Measurements from ENCODE around the gene FARP1.

The FARP1 gene

DNA sequence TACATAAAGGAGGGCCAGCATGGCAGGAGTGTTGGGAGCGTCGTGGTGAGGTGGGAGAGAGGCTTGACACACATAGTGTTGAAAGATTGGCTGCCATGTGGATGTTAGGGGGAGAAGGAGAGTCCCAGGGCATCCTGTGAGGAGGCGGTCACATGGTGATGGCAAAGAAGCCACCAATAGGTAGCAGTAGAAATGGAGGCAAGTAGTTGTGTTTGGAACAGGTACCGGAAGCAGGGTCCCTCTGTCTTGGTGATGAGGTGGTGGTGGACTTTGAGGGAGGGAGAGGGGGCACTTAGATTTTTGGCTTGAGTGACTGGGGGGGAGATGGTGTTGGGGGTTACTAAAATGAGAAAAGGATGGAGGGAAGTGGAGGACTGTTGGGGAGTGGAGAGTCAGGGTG, 227.4 kb downstream of the FARP1 start:
- DNase-seq: no peak

DNA sequence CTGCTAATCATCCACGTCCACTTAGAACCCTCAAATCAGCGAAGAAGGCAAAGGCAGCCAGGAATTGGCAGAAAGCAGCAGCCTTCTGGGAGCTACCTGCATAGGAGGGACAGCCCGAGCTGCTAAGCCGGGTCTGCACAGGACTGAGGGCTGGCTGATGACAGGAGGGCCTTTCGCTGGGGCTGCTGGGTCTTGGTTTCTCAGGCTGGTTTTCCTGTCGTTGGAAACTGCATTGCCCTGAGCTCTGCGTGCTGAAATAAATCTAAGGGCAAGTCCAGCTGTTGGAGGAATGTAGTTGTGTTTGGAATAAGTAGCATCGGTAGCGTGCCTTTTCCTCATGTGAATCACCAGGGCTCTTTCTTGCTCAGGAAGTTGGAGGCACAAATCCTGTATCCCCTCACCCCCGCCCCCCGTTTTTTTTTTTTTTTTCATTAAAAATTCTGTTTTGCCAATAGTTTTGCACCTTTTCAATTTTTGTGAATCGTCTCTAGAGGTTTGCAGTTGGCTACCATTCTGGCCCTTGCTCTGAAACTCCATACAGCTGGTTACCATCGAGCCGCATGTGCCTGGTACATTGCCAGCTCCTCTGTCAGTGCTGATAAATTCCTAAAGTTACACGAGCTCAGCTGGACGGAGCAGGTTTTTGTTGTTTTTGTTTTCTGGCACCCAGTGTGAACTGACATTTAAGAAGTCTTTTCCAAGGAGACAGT, 228.1 kb downstream of the FARP1 start:
- no peak for DNase-seq

DNA sequence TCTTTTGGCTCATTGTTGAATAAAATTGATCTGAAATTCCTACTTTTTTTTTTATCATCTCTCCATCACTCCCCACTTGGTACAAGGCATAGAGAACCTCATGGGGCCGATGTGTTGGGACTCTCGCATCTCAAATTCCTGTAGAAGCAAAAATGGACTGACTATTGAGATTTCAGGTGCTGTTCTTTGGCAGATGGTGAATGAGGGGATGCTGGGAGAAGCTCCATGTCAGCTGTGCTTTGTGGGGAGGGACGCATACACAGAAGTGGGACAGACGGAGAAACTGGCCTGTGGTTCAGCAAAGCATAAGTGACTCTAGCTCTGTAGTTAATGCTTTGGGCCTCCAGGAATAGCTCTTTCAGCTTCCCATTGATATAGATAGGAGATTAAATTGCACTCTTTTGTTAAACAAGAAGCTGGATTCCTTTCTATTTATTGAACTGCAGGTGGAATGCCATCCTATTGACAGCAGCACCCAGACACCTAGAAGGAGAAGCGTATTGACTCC, 228.7 kb downstream of the FARP1 start:
- no peak for DNase-seq

DNA sequence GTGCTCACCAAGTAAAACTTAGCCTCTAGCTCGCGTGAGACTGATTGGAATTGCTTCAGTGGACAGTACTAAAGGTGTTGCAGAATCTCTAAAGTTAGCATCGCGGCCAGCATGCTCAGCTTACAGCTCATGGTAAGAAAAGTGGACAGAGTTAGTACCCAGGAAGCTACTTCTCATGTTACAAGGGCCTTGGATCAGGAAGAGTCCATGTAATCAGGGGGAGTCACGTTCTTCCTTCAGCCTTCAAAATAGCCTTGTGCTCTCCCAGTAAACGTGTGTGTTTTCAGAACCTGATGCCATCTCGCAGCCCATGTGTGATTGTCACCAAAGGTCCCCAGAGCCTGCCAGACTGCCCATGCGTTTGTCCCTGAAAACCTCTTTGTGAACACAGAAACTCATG, 230.0 kb downstream of the FARP1 start:
- no peak for DNase-seq

DNA sequence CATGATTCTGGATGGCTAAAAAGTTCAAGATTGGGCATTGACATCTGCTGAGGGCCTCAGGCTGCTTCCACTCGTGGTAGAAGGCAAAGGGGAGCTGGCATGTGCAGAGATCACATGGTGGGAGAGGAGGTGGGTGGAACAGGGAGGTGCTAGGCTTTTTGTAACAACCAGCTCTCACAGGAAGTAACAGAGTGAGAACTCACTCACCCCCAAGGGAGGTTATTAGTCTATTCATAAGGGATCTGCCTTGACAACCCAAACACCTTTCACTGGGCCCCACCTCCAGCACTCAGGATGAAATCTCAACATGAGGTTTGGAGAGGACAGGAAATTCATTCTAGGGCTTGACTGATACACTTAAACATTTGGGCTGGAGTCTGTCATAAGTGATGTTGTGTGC, 231.9 kb downstream of the FARP1 start:
- DNase-seq: no peak

DNA sequence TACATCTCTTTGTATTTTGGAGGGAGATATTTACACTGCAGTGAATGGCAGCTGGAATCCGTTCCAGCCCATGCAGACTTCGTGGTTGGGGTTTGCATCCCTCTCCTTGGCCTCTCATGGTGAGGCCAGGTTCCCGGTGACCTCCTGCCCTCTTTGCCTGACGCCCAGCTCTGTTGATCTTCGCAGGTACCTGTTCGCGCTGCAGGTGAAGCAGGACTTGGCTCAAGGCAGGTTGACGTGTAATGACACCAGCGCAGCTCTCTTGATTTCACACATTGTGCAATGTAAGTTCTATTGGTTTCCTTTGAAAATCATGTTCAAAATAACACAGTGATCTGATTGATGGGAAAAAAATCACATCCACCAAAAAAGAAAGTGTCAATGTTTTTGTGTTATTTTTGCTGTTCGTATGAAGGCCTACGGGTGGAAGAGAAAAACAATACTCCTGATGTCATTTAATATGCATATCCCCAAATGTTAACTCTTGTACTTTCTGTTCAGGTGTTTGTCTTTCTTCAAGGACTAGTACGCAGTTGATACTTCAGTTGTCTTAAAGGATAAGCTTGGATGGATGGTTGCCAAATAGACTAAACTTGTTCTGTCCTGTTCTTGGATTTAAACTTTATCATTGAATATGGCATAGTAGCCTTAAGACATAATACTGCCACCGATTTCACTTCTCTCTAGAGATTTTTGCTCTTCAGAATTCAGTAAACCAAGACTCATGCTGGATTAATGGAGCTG, 234.9 kb downstream of the FARP1 start:
- DNase-seq: no peak

DNA sequence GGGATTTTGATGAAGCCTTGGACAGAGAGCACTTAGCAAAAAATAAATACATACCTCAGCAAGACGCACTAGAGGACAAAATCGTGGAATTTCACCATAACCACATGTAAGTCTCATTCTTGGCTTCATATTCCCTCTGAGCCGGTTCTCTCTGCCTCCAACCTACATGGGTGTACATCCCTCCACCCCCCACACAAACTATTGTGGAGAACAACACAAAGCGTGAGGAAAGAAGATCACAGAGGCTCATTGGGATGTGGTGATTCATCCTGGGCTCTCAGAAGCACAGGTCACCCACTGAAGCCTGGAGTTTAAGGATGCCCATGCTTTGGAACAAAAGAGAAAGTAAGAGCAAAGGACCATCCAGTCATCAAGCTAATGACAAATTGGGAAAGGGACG, 241.8 kb downstream of the FARP1 start:
- no peak for DNase-seq

DNA sequence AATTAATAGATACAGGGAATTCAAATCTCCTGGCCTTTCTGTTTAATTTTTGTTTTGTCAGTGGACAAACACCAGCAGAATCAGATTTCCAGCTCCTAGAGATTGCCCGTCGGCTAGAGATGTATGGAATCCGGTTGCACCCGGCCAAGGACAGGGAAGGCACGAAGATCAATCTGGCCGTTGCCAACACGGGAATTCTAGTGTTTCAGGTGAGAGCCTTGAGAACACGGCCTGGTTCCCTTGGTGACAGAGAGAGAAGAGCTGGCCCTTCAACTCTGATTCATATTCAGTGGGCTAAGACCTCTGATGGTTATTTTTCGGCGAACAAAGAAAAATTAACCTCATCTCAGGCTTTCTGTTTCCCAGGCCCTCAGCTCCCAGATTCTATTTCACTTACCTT, 242.7 kb downstream of the FARP1 start:
- no peak for DNase-seq

DNA sequence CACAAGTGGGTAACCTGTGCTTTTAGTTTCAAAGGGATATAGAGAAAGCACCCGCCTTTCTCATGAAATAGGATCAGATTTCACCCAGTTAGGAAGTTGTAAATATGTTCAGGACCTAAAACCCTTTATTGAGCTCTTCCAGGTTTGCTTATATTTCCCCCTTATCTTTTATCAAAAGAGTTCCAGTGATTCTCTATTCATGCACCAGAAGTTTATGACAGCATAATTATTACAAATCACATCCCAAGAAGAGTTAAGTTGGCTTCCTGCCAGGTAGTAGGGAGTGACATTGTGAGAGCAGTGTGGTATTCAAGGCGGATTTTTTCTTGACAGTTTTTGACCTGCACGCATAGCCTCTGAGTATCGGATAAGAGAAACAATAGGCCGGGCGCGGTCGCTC, 243.7 kb downstream of the FARP1 start:
- DNase-seq: no peak

DNA sequence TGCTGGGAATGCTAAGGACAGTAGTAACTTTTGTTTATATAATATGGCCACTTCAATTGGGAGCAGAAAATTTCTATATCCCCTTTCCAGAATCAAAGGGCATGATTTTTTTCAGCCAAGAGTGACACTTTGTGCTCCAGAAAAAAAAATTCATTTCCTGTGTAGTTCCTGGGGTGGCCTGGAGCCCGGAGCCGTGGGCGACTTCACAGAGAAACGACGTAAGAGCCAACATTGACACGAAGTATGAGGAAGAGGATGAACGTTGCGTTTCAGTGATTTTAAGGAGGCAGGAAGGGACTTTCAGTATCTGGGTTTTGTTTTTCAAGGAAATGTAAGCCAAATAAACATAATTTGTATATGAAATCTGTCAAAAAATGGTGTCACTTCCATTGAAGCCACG, 246.4 kb downstream of the FARP1 start:
- no peak for DNase-seq

DNA sequence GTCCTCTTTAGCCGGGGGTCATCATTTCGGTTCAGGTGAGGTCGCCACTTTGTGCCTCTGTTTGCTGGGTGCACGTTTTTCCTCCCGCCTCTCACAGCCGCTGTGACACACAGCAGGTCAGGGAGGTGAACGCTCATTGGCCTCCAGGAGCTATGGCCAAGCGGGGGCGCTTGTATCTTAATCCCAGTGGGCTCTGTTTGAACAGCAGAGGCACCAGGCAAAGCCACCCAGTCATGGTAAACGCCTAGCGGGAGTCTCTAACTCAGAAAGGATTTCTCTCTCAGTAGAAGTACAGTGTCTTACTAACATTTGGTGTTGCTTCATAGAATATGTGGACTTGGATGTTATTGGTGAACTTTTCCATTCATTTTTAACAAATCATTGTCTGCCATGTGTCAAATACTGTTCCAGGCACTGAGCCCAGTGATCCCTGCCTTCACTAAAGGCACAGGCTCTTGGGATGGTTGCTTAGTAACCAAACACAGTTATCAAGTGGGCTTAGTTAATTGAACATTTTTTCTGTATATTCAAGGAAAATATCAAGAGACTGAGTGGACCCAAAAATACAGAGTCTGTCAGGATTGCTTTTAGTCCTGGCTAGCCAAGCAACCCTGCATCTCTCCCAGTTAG, 247.3 kb downstream of the FARP1 start:
- DNase-seq: no peak

DNA sequence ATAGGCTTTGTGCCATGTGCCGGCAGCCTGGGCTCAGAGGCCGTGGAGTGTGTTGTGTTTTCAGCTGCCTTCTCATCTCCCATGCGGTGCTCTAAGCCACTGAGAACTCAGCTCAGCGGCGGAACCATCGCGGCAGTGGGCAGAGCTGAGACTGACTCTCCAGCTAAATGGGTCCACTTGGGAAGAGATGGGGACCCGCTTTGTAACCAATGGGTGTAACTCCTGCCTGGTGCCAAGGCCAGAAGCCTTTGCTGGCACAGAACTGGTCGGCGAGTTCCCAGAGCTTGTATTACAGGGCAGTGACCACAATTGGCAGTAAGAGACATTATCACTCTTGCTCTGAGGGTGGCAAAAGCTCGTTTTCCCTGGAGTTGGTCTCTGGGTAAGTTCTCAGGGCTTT, 251.0 kb downstream of the FARP1 start:
- DNase-seq: no peak

DNA sequence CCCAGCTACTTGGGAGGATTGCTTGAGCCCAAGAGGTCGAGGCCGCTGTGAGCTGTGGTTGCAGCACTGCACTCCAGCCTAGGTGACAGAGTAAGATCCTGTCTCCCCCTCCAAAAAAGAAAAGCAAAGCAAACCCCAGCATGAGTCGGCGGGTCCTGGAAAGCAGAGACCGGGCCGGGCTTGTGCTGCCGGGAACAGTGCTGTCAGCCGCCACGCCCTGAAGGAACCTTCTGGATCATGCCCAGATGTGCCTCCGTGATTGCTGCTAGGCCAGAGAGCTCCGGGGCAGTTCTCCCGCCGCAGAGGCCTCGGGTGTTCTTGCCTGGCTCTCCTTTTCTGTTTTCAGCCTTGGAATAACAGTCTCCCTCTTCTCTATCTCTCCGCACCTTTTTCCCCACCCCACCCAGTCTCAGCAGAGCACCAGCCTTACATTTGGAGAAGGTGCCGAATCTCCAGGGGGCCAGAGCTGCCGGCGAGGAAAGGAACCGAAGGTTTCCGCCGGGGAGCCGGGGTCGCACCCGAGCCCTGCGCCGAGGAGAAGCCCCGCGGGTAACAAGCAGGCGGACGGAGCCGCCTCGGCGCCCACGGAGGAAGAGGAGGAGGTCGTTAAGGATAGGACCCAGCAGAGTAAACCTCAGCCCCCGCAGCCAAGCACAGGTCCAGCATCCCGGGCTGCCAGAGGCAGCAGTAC, 252.1 kb downstream of the FARP1 start:
- no peak for DNase-seq

DNA sequence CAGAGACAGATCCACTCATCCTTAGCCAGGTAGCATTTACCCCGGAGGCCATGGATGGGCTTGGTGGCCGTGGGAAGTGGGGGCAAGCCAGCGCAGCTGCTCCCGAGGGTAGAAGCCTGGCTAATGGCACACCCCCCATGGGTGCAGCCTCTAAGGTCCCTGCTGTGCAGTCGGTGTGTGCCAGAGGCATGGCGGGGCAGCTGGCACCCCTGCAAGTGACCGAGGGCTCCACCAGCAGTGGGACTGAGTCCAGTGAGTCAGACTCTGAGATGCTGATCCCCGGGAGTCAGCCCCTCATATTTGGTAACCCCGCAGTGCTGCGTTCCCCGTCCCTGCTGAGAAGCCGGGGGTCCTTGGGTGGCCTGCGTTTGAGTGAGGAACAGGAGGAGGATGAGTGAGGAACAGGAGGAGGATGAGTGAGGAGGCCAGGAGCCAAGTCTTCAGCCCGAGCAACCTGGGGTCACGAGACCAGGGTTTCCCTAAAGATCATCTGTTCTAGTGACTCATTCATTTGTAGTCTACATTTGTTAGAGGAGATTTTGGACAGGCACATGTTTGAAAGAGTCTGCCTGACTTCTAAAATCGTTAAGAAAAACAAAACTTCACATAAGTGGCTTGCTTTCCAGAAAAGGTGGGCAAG, 253.3 kb downstream of the FARP1 start:
- DNase-seq: no peak

DNA sequence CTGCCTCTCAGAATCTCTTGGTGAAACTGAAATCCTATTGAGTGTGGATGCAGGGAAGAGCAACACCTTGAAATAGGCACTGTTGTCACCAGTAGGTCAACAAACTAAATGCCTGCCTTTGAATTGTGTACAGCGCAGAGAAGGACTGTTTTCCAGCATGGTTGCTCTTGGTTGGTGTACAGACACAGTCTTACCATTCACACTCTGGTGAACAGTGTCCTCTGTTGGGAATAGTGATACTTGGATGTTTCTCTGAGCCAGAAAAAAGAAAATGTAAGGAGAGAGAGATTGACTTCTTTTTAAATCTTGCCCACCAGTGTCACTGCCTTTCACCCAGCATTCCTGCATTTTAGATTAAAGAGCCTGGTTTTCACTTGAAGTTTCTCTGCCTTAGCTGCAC, 254.3 kb downstream of the FARP1 start:
- no peak for DNase-seq

DNA sequence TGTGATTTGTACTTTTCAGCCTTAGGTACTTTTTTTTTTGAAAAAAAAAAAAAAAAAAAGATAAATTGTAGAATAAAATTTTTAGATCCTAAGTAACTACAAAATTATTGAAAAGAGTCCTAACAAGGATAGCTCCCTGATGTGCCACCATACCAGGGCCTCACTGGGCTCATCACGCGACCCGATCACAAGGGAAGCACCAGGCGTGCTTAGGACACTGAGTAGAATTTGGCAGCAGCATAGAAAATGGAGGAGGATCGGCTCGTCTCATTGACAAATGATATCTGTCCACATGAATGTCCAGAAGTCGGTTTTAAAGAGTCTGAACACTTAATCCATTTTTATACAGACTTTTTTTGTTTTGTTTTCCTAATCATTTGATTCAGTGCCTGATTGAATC, 255.0 kb downstream of the FARP1 start:
- DNase-seq: no peak

DNA sequence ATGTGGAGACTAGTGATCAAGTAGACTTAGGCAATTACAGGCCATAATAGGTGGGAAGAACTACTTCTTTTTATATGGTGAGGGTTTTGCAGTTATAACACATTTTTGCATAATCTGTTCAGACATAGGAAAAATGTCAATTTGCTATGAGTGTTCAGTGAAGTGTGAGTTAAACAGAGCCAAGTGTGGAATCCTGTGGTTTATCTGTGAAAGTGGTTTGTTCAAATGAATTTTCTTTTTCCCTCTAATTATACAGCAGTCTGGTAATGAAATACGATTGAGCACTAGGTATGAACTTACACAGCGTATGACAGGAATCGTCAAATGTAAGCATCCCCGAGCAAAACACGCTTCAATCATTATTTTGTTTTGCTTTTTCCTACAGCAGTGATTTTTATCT, 255.7 kb downstream of the FARP1 start:
- no peak for DNase-seq

DNA sequence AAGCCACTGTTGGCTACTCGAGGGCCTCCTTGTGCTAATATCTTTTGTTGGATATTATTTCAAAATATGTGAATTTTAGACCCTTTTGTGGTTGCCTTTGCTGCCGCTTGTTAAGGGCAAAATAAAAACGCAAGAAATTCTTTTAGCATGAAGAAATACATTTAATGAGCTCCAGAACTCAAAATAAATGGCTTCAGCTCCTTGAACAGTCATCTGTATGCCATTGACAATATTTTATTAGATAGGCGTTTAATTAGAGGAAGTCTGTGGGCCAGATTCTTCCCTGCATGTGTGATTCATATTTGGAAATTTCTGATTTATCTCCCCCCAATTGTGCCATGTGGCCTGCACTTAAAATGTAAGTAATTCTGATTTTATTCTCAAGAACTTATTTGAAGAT, 256.9 kb downstream of the FARP1 start:
- DNase-seq: no peak

DNA sequence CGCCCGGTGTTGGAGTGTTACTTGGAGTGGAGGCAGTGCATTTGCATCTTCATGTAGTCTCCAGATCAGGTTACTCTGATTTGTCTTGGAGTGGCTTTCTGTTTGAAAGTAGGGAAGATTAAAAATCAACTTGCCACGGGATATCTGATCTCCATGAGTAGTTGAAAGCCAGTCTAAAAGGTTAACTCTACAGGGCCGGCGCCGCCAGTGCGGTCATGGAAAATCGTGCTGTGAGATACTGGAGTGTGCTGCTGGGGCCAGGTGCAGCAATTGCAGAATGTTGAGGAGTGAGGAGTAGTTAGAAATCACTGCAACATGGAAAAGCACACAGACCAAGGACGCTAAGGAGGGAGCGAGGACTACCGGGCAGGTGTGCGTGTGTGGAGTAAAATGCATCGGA, 259.0 kb downstream of the FARP1 start:
- DNase-seq: no peak

DNA sequence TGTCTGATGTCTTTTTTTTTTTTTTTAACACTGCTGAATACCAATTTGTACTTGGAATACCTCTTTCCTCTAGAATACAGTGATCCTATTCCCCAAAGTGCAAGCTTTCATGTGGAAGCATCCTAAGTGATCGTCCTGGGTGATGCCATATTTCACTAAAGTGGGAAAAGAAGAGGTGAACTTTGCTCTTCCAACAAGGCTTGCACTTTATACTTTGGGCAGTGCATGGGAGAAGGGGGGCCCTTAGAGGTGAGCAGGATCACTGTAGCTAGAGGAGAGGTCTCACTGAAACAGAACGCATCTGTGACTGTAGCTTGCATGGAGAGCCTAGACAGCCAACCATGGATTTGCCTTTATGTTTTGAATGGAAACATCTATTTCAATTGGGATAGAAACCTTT, 260.2 kb downstream of the FARP1 start:
- DNase-seq: no peak

DNA sequence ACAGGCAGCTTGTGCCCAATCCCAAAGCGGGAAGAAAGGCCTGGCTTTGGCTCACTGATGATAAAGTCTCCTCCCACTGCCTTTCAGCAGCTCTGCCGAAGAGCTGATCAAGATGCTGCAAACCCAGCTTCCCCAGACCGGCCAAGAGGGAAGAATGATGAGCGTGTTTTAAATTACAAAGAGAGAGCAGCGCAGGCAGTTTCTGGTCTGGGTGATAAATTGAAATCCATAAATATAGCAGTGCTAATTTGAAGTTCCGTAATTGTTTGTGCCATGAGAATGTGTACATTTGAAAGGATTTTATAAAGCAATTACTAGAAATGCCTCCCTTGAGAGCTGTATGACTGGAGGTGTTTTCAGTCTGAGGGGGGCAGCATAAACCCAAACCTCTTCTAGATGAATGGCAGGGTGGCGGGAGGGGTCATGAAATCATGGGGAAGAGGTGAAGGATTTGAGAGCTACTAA, 262.2 kb downstream of the FARP1 start:
- DNase-seq: no peak

DNA sequence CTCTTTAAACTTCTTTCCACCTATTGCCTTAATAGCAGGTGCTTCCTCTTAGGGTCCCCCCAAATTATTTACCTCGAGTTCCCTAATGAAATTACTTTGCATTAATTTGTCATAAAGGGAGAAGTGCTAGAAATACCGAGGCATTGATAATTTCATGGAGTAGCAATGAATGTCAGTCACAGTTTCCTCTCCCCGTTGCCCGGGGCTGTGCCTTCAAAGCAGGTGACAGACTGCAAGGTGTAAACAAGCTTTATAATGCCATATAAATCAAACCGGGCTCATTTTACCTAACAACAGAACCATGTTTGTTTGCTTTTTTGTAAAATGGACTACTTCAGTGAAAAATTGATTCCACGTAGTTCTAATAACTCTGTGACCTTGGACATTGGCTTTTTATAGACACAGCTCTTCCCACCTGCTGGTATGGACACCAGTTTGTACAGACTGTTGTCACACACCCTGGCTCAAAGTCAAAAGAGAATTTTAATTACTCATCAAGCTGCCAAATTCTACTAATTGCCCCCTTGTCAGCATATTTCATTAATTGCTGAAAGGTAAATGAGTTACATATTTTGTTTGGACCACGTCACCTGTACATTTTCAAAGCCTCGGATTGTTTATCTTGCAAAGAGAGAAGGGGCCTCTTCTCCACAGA, 262.9 kb downstream of the FARP1 start:
- no peak for DNase-seq
